K562 (cell line): ENCODE data around the gene CTXN1. TPM values are rescaled to one million over a fixed set of nuclear protein-coding genes. Genes with fewer than 3 reads are reported as not detected.

Source experiments
- ATAC-seq: fragments of 200-7000 bp; cut with Tn5 transposase; 3 replicates; pipeline ENCODE4 v1.9.1; 2020; ENCODE audit warnings: moderate library complexity
- BruUV-seq: library from RNA; stranded (reverse); fragments of 400-500 nt; replicated peaks from 2 replicates; lab custom pipeline; 2021; lab: Mats Ljungman, UMichigan
- CTCF ChIA-PET: fragments of 300-600 bp; formaldehyde crosslinking; extraction: SDS; loops from one replicate; lab custom pipeline; 2021; ENCODE audit warnings: low intra/inter-chr PET ratio; lab: Yijun Ruan, JAX
- POLR2A ChIA-PET: fragments of 300-600, 350-650 bp; sonication (Branson Sonifier 250); formaldehyde crosslinking; extraction: SDS; loops from one replicate; lab custom pipeline; 2021; ENCODE audit warnings: antibody characterized with exemption, inconsistent platforms; lab: Yijun Ruan, JAX
- DNase-seq, 4 experiments: peaks; one replicate each; pipeline versions ENCODE4 v3.0.0 to v3.0.0-alpha.2; 2011 to 2018; ENCODE audit warnings: low spot score in 3 of 4, mixed read lengths in 3 of 4; ENCODE audit errors: extremely low read depth in 1 of 4
- FAIRE-seq: peaks from 2 replicates; lab custom pipeline; 2011; peaks lifted over from hg19 to GRCh38; lab: Jason Lieb, UNC
- H2AFZ ChIP-seq: 2 replicates; pipeline ENCODE4 v1.6.0; 2011; ENCODE audit warnings: low read depth, low read length, control low read depth, inconsistent platforms
- H3K27ac ChIP-seq: fragments of 200-600 bp; 3 replicates; pipeline ENCODE4 v1.8.0; 2011; ENCODE audit warnings: low read depth, mild to moderate bottlenecking, control low read depth, inconsistent platforms, low read length, moderate library complexity, mixed read lengths; ENCODE audit errors: extremely low read depth
- H3K27me3 ChIP-seq, 2 experiments: fragments of 300-600 bp in 1 of 2; 2 replicates in 1 of 2; 3 replicates in 1 of 2; pipeline versions ENCODE4 v1.6.0 to v1.8.0; 2011; ENCODE audit warnings: inconsistent platforms in 2 of 2, low read length in 2 of 2, mild to moderate bottlenecking in 1 of 2, mixed read lengths in 1 of 2, moderate library complexity in 1 of 2; ENCODE audit not compliant: control insufficient read depth in 2 of 2, insufficient read depth in 2 of 2
- H3K36me3 ChIP-seq: fragments of 300-600 bp; 3 replicates; pipeline ENCODE4 v1.8.0; 2011; ENCODE audit warnings: mild to moderate bottlenecking, low read length, inconsistent platforms; ENCODE audit not compliant: control insufficient read depth, insufficient read depth
- H3K4me1 ChIP-seq, 2 experiments: fragments of 200-600 bp in 1 of 2; replicated peaks in 1 of 2; 2 replicates in 1 of 2; 3 replicates in 1 of 2; pipeline versions ENCODE4 v1.5.1 to v1.8.0; 2011; ENCODE audit warnings: inconsistent platforms in 2 of 2, low read length in 2 of 2, mild to moderate bottlenecking in 1 of 2, mixed read lengths in 1 of 2, moderate library complexity in 1 of 2; ENCODE audit not compliant: control insufficient read depth in 2 of 2, insufficient read depth in 2 of 2
- H3K4me2 ChIP-seq: 2 replicates; pipeline ENCODE4 v1.6.1; 2011; ENCODE audit warnings: low read length, control low read depth, inconsistent platforms, mixed read lengths; ENCODE audit not compliant: insufficient read depth
- H3K4me3 ChIP-seq: fragments of 200-600 bp; sonication (generic), shearing (Covaris generic); 2 replicates; pipeline ENCODE4 v1.5.1; 2016; ENCODE audit warnings: control low read depth, inconsistent platforms
- H3K79me2 ChIP-seq: fragments of 200-600 bp; 3 replicates; pipeline ENCODE4 v1.8.0; 2011; ENCODE audit warnings: low read length, inconsistent platforms; ENCODE audit not compliant: control insufficient read depth, insufficient read depth
- H3K9ac ChIP-seq, 2 experiments: 2 replicates each; pipeline versions ENCODE4 v1.6.0 to v1.6.1; 2011; ENCODE audit warnings: low read depth in 2 of 2, low read length in 2 of 2, control low read depth in 1 of 2, inconsistent platforms in 1 of 2, mild to moderate bottlenecking in 1 of 2, mixed read lengths in 1 of 2; ENCODE audit not compliant: insufficient read depth in 1 of 2
- H3K9me1 ChIP-seq: one replicate; pipeline ENCODE4 v1.6.0; 2011; ENCODE audit warnings: inconsistent platforms, mild to moderate bottlenecking, low read length, moderate library complexity; ENCODE audit not compliant: control insufficient read depth, insufficient read depth
- H3K9me3 ChIP-seq: replicated peaks from 2 replicates; pipeline ENCODE4 v1.5.1; 2011; ENCODE audit warnings: low read depth, low read length, inconsistent platforms; ENCODE audit not compliant: control insufficient read depth, insufficient read depth
- H4K20me1 ChIP-seq: replicated peaks from 2 replicates; pipeline ENCODE4 v1.6.1; 2011; ENCODE audit warnings: low read length, inconsistent platforms, mixed read lengths; ENCODE audit not compliant: control insufficient read depth, insufficient read depth
- BDP1 ChIP-seq: IDR thresholded peaks from 3 replicates; pipeline ENCODE4 v1.6.1; 2011; ENCODE audit not compliant: insufficient read length, insufficient read depth
- BHLHE40 ChIP-seq: IDR thresholded peaks from 2 replicates; pipeline ENCODE4 v1.6.1; 2011; ENCODE audit warnings: low read length, improper control_type of control experiment
- CHD4 ChIP-seq: fragments of 200-600 bp; sonication (generic); IDR thresholded peaks from 3 replicates; pipeline ENCODE4 v1.6.1; 2012; ENCODE audit warnings: low read depth, mild to moderate bottlenecking, mixed read lengths, low read length, inconsistent platforms; ENCODE audit not compliant: insufficient read depth, insufficient replicate concordance, poor library complexity, severe bottlenecking
- EGR1 ChIP-seq: fragments of 450-650 bp; conservative IDR thresholded peaks from 2 replicates; pipeline ENCODE4 v1.6.1; 2017; ENCODE audit warnings: mild to moderate bottlenecking
- GTF2F1 ChIP-seq: IDR thresholded peaks from 2 replicates; pipeline ENCODE4 v1.6.1; 2011; ENCODE audit warnings: low read depth, low read length, improper control_type of control experiment
- HEY1 ChIP-seq: fragments of 250-450 bp; sonication (Bioruptor Pico); IDR thresholded peaks from 2 replicates; pipeline ENCODE4 v1.5.0; 2020; ENCODE audit warnings: mild to moderate bottlenecking, moderate library complexity, borderline replicate concordance
- HMGN3 ChIP-seq: IDR thresholded peaks from 2 replicates; pipeline ENCODE4 v1.6.1; 2011; ENCODE audit warnings: borderline replicate concordance, low read depth, mild to moderate bottlenecking, mixed read lengths, low read length; ENCODE audit not compliant: insufficient read length; ENCODE audit errors: extremely low read depth
- PYGO2 ChIP-seq: fragments of 450-650 bp; IDR thresholded peaks from 2 replicates; pipeline ENCODE4 v1.6.1; 2016; ENCODE audit warnings: mild to moderate bottlenecking, missing genetic modification characterization, moderate library complexity, missing compliant biosample characterization
- RAD51 ChIP-seq: fragments of 450-650 bp; IDR thresholded peaks from 2 replicates; pipeline ENCODE4 v1.7.1; 2016; ENCODE audit warnings: low read depth, mild to moderate bottlenecking, borderline replicate concordance
- RBFOX2 ChIP-seq: fragments of 200-400 bp; formaldehyde crosslinking; IDR thresholded peaks from 2 replicates; pipeline ENCODE4 v1.6.1; 2017; ENCODE audit warnings: low read depth, mild to moderate bottlenecking, low read length, moderate library complexity
- WHSC1 ChIP-seq: IDR thresholded peaks from one replicate; pipeline ENCODE4 v1.6.1; 2012; ENCODE audit warnings: low read length, control low read depth, inconsistent platforms
- ZNF583 ChIP-seq: fragments of 250-450 bp; sonication (Bioruptor Pico); IDR thresholded peaks from 2 replicates; pipeline ENCODE4 v1.4.0; 2020
- ZNF764 ChIP-seq: fragments of 250-450 bp; sonication (Bioruptor Pico); IDR thresholded peaks from 2 replicates; pipeline ENCODE4 v1.4.0; 2020; ENCODE audit warnings: low read depth, mild to moderate bottlenecking, moderate library complexity
- WGBS: fragments of 100-300 bp; shearing (Covaris generic); methylation state at CpG from one replicate; pipeline ENCODE4 v1.1.6; 2016; ENCODE audit warnings: low coverage, mixed read lengths; ENCODE audit not compliant: insufficient coverage; ENCODE audit errors: missing lambda C conversion rate; 5-methylcytosine and 5-hydroxymethylcytosine counted together
- in situ Hi-C: fragments of 300-500 bp; cut with MboI; formaldehyde crosslinking; loops from 4 replicates; pipeline ENCODE4 v1.15.0; 2018; ENCODE audit warnings: inconsistent platforms, mixed read lengths
- intact Hi-C: fragments of 100-400 bp; cut with micrococcal nuclease; formaldehyde crosslinking; loops from 2 replicates; pipeline ENCODE4 v1.14.2; 2022
- polyA plus RNA-seq, 8 experiments: library from polyadenylated mRNA; depleted of rRNA in 4 of 8; stranded (reverse) in 5 of 8; unstranded in 3 of 8; fragments of >200 nt; fragmentation: Nextera tagmentation in 2 of 8; fragmentation: Illumina TruSeq in 1 of 8; extraction: Ambion mirVana in 2 of 8; extraction: Trizol in 1 of 8; gene quantifications; 2 replicates each; pipeline versions ENCODE4 v1.2.1 to v1.2.3, GENCODE V29; 2011 to 2014; ENCODE audit warnings: inconsistent platforms in 1 of 8, missing spikeins in 1 of 8
- total RNA-seq, 7 experiments: library from RNA; depleted of rRNA in 6 of 7; stranded (reverse); fragments of >200 nt in 6 of 7; fragmentation: Illumina TruSeq in 2 of 7; extraction: Trizol in 2 of 7; gene quantifications; 2 replicates each; pipeline versions ENCODE4 v1.2.1 to v1.2.3, GENCODE V29; 2011 to 2021; ENCODE audit warnings: low replicate concordance in 1 of 7
- TF ChIP-seq, protein P1 (sequence below): sonication (generic); formaldehyde crosslinking; IDR thresholded peaks from 2 replicates; pipeline ENCODE4 v1.8.1; 2023; ENCODE audit warnings: mild to moderate bottlenecking, missing genetic modification reagents
- TF ChIP-seq, protein P2 (sequence below): IDR thresholded peaks from 2 replicates; pipeline ENCODE4 v1.6.1; 2014; ENCODE audit warnings: antibody characterized with exemption
- TF ChIP-seq, protein P3 (sequence below): fragments of 450-650 bp; conservative IDR thresholded peaks from 2 replicates; pipeline ENCODE4 v1.6.1; 2016; ENCODE audit warnings: missing genetic modification characterization, low read depth, mild to moderate bottlenecking, missing compliant biosample characterization, moderate library complexity
- TF ChIP-seq, protein P4 (sequence below): sonication (generic); formaldehyde crosslinking; IDR thresholded peaks from 2 replicates; pipeline ENCODE4 v1.8.0; 2022; ENCODE audit warnings: missing genetic modification reagents, mild to moderate bottlenecking, borderline replicate concordance

CTXN1 gene
- total and polyA plus RNA-seq, 9 of the 15 experiments (the other 6 are each of a cell fraction or from before 2014, with no cell fraction given): 0.15 to 37.4 (median 1.8) TPM; not detected in 2

DNA sequence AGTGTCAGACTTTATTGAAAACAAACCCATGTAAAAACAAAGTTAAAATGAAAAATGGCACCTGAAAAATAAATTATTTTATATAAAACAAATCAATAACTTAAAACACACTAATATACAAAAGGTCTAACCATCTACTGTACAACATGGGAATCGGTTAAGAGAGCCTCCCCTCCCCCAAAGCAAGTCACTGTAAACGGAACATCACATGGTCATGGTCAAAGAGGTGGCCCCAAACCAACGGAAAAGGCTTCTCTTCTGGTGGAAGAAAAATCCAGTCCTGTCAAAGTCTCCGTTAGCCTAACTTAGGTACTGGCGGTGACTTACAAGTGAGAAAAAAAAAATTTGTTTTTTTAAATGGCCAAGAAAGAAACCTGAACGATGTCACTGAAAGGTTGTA lies 33.3 kb upstream of the CTXN1 start:
- ChIA-PET CTCF (no interaction called here), POLR2A (no interaction called here)
- Histone ChIP-seq H3K4me2 (no peak overlapping the region), H3K27me3 (no peaks in the 10 kb centered on the region), H3K4me3 (no peak overlapping the region), H3K9me1 (no peaks in the 10 kb centered on the region), H3K9me3 (no peaks in the 10 kb centered on the region), H4K20me1 (no peaks in the 10 kb centered on the region), H3K4me1 (peaks cover 7 to 18% of the 10 kb centered on the region in 2 experiments; a peak in 4 of 5 replicates), H3K9ac (no peak overlapping the region), H3K79me2 (no peaks in the 10 kb centered on the region), H3K36me3 (peaks cover 64% of the 10 kb centered on the region; the same call in 2 of the 3 replicates), H3K27ac (peak overlapping the region; percentile 52; the same call in 1 of the 3 replicates), H2AFZ (no peak overlapping the region)
- ATAC-seq (peak; percentile 69), DNase-seq (peak in 2 of 4 experiments; percentile 32 to 48), FAIRE-seq (peak; percentile 82)
- intact Hi-C loops (no loop called here), in situ Hi-C loops (no loop called here)
- 31% methylated on average over 6 of the region's 6 CpGs for WGBS
- no TSS peak for BruUV-seq
- peak; percentile 48; the same call in 1 of the 2 replicates for TF ChIP-seq RAD51
- TF ChIP-seq HEY1 (CRISPR knock-in tag): no peak
- TF ChIP-seq GTF2F1: no peak
- no peak for TF ChIP-seq BDP1
- TF ChIP-seq PYGO2 (tag): no peak
- TF ChIP-seq ZNF764: no peak
- TF ChIP-seq RBFOX2: no peak
- no peak for TF ChIP-seq HMGN3
- TF ChIP-seq, protein P1, sequence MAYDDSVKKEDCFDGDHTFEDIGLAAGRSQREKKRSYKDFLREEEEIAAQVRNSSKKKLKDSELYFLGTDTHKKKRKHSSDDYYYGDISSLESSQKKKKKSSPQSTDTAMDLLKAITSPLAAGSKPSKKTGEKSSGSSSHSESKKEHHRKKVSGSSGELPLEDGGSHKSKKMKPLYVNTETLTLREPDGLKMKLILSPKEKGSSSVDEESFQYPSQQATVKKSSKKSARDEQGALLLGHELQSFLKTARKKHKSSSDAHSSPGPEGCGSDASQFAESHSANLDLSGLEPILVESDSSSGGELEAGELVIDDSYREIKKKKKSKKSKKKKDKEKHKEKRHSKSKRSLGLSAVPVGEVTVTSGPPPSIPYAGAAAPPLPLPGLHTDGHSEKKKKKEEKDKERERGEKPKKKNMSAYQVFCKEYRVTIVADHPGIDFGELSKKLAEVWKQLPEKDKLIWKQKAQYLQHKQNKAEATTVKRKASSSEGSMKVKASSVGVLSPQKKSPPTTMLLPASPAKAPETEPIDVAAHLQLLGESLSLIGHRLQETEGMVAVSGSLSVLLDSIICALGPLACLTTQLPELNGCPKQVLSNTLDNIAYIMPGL (CRISPR knock-in tag): no peak
- TF ChIP-seq, protein P2, sequence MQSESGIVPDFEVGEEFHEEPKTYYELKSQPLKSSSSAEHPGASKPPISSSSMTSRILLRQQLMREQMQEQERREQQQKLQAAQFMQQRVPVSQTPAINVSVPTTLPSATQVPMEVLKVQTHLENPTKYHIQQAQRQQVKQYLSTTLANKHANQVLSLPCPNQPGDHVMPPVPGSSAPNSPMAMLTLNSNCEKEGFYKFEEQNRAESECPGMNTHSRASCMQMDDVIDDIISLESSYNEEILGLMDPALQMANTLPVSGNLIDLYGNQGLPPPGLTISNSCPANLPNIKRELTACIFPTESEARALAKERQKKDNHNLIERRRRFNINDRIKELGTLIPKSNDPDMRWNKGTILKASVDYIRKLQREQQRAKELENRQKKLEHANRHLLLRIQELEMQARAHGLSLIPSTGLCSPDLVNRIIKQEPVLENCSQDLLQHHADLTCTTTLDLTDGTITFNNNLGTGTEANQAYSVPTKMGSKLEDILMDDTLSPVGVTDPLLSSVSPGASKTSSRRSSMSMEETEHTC: no peak
- no peak for TF ChIP-seq ZNF583 (CRISPR knock-in tag)
- no peak for TF ChIP-seq CHD4
- no peak for TF ChIP-seq EGR1
- TF ChIP-seq, protein P3, sequence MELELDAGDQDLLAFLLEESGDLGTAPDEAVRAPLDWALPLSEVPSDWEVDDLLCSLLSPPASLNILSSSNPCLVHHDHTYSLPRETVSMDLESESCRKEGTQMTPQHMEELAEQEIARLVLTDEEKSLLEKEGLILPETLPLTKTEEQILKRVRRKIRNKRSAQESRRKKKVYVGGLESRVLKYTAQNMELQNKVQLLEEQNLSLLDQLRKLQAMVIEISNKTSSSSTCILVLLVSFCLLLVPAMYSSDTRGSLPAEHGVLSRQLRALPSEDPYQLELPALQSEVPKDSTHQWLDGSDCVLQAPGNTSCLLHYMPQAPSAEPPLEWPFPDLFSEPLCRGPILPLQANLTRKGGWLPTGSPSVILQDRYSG (tag): no peak
- TF ChIP-seq BHLHE40: no peak
- TF ChIP-seq, protein P4, sequence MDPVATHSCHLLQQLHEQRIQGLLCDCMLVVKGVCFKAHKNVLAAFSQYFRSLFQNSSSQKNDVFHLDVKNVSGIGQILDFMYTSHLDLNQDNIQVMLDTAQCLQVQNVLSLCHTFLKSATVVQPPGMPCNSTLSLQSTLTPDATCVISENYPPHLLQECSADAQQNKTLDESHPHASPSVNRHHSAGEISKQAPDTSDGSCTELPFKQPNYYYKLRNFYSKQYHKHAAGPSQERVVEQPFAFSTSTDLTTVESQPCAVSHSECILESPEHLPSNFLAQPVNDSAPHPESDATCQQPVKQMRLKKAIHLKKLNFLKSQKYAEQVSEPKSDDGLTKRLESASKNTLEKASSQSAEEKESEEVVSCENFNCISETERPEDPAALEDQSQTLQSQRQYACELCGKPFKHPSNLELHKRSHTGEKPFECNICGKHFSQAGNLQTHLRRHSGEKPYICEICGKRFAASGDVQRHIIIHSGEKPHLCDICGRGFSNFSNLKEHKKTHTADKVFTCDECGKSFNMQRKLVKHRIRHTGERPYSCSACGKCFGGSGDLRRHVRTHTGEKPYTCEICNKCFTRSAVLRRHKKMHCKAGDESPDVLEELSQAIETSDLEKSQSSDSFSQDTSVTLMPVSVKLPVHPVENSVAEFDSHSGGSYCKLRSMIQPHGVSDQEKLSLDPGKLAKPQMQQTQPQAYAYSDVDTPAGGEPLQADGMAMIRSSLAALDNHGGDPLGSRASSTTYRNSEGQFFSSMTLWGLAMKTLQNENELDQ (CRISPR knock-in tag): no peak
- no peak for TF ChIP-seq WHSC1
